Chondrocyte (in vitro differentiated cells): ENCODE data around the gene PAQR8. TPM values are rescaled to one million over a fixed set of nuclear protein-coding genes. Genes with fewer than 3 reads are reported as not detected.

ENCODE experiments used
- DNase-seq: peaks from one replicate; pipeline ENCODE4 v3.0.0; 2021; ENCODE audit warnings: mixed read lengths, low spot score
- H3K27ac Mint-ChIP-seq: one replicate; pipeline ENCODE4 v1.8.0; 2021; ENCODE audit warnings: mild to moderate bottlenecking, moderate library complexity, mixed read lengths; ENCODE audit not compliant: unreplicated experiment
- H3K27me3 Mint-ChIP-seq: 2 replicates; pipeline ENCODE4 v1.8.0; 2021; ENCODE audit warnings: low read depth, mixed read lengths
- H3K36me3 Mint-ChIP-seq: 2 replicates; pipeline ENCODE4 v1.8.0; 2021; ENCODE audit warnings: low read depth, mixed read lengths
- H3K4me1 Mint-ChIP-seq: 2 replicates; pipeline ENCODE4 v1.8.0; 2021; ENCODE audit warnings: low read depth, mild to moderate bottlenecking, mixed read lengths
- H3K4me3 Mint-ChIP-seq: one replicate; pipeline ENCODE4 v1.8.0; 2021; ENCODE audit warnings: mild to moderate bottlenecking, moderate library complexity, mixed read lengths; ENCODE audit not compliant: unreplicated experiment
- H3K9me3 Mint-ChIP-seq: 2 replicates; pipeline ENCODE4 v1.8.0; 2021; ENCODE audit warnings: low read depth, mixed read lengths
- total RNA-seq: library from RNA; stranded (reverse); gene quantifications from 3 replicates; pipeline ENCODE4 v1.2.1, GENCODE V29; 2021
- TF ChIP-seq, protein P1 (sequence below): fragments of 200-600 bp; sonication (generic); IDR thresholded peaks from 2 replicates; pipeline ENCODE4 v1.5.0; 2021; ENCODE audit warnings: antibody characterized with exemption, mild to moderate bottlenecking, moderate library complexity

The PAQR8 gene
- total RNA-seq, 1 donor from 2014 or later: 3.6 TPM

- no peak overlapping the region for H3K4me3 Mint-ChIP-seq
- H3K4me1 Mint-ChIP-seq: no peaks in the 10 kb centered on the region
- H3K36me3 Mint-ChIP-seq: peaks cover 11% of the 10 kb centered on the region
- peaks cover 15% of the 10 kb centered on the region for H3K9me3 Mint-ChIP-seq
- no peak overlapping the region for H3K27ac Mint-ChIP-seq
- TF ChIP-seq, protein P1, sequence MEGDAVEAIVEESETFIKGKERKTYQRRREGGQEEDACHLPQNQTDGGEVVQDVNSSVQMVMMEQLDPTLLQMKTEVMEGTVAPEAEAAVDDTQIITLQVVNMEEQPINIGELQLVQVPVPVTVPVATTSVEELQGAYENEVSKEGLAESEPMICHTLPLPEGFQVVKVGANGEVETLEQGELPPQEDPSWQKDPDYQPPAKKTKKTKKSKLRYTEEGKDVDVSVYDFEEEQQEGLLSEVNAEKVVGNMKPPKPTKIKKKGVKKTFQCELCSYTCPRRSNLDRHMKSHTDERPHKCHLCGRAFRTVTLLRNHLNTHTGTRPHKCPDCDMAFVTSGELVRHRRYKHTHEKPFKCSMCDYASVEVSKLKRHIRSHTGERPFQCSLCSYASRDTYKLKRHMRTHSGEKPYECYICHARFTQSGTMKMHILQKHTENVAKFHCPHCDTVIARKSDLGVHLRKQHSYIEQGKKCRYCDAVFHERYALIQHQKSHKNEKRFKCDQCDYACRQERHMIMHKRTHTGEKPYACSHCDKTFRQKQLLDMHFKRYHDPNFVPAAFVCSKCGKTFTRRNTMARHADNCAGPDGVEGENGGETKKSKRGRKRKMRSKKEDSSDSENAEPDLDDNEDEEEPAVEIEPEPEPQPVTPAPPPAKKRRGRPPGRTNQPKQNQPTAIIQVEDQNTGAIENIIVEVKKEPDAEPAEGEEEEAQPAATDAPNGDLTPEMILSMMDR: no peak
- DNase-seq: no peak
- H3K27me3 Mint-ChIP-seq: no peaks in the 10 kb centered on the region
Measured at GRCh38 chr6:52438926-52439325, 77.0 kb downstream of the PAQR8 start.

GRCh38 chr6:52454556-52454955 is 92.6 kb downstream of the PAQR8 start:
- H3K36me3 Mint-ChIP-seq: peaks cover 11% of the 10 kb centered on the region
- no peak for DNase-seq
- H3K9me3 Mint-ChIP-seq: peaks cover 15% of the 10 kb centered on the region
- H3K4me3 Mint-ChIP-seq: no peak overlapping the region
- TF ChIP-seq, protein P1: no peak
- no peaks in the 10 kb centered on the region for H3K27me3 Mint-ChIP-seq
- H3K4me1 Mint-ChIP-seq: peaks cover 16% of the 10 kb centered on the region
- H3K27ac Mint-ChIP-seq: no peak overlapping the region

DNA sequence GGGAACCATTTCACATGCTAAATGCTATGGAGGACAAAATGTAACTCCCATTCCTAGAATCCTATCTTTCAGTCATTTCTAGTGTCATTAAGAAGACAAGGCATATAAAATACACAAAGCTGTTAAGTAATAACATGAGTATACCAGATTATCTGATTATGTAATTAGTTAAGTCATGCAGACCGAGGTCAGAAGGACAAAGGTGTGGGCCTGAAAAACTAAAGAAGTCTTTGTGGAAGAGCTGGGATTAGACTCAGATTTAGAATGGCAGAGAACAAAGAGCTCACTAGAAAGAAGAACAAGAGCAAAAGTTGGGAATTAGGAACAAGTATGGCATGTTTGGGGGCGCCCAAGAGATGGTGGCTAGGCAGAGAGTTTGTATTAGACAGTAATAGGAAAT is 95.1 kb downstream of the PAQR8 start:
- DNase-seq: no peak
- H3K36me3 Mint-ChIP-seq: no peaks in the 10 kb centered on the region
- peaks cover 5% of the 10 kb centered on the region for H3K9me3 Mint-ChIP-seq
- no peaks in the 10 kb centered on the region for H3K27me3 Mint-ChIP-seq
- H3K4me1 Mint-ChIP-seq: peaks cover 11% of the 10 kb centered on the region
- TF ChIP-seq, protein P1: no peak
- no peak overlapping the region for H3K27ac Mint-ChIP-seq
- no peak overlapping the region for H3K4me3 Mint-ChIP-seq

Other genes with a start within 250 kb of the PAQR8 start
- gene IL17A, start 175.8 kb upstream of the PAQR8 start, total RNA-seq: not detected in 3 replicates
- not detected in 3 replicates for gene IL17F, start 117.7 kb upstream of the PAQR8 start, total RNA-seq
- gene MCM3, start 77.4 kb upstream of the PAQR8 start, total RNA-seq: 23.0 to 55.0 TPM (median 24.9 TPM) in 3 replicates
- gene EFHC1, start 58.2 kb downstream of the PAQR8 start, total RNA-seq: 9.6 to 18.7 TPM (median 11.3 TPM) in 3 replicates
- gene TRAM2, start 214.9 kb downstream of the PAQR8 start, total RNA-seq: 159 to 178 TPM (median 159 TPM) in 3 replicates